IPS-11a (cell line): ENCODE data around the gene PPIG.
"Not testable (repeated sequence)": the region's sequence is repeated elsewhere in the genome, so short reads cannot be mapped to it uniquely, and the experiment has no call there.

Experiments
- H3K4me3 ChIP-seq: one replicate; pipeline ENCODE4 v1.5.1; 2013; ENCODE audit warnings: low read depth, low read length, control low read depth

Gene PPIG

DNA sequence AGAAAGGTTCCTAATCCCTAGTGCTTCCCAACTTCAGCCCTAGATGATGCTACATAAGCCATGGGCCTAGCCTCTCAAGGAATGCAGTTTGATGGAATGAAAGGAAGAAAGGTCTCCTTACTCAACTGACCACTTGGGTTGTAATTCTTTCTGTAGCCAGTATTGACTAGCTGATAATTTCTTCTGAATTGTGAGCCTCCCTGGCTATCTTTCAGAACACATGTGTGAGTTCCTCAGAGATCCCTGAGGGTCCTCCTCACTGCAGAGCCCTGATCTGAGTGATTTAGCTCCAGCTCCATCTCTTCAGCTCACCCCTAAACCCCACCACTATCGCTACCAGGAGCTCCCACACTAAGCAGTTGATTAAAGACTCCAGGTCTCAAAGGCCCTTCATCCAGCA lies 78.6 kb downstream of the PPIG start:
- H3K4me3 ChIP-seq, result no peak overlapping the region

DNA sequence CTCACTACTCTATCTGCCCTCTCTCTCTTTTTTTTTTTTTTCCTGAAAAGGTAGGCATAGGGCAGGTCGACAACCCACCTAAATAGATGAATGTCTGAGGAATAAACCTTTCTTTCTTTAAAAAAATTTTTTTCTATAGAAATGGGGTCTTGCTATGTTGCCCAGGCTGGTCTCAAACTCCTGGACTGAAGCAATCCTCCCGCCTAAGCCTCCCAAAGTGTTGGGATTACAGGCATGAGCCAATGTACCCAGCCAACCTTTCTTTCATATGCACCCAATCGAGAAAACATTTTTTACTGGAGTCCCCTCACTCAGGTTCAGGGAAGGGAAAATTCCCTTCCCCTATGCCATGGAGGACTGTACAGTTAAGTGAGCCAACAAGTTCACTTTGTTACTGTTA lies 79.1 kb downstream of the PPIG start:
- no peak overlapping the region for H3K4me3 ChIP-seq

DNA sequence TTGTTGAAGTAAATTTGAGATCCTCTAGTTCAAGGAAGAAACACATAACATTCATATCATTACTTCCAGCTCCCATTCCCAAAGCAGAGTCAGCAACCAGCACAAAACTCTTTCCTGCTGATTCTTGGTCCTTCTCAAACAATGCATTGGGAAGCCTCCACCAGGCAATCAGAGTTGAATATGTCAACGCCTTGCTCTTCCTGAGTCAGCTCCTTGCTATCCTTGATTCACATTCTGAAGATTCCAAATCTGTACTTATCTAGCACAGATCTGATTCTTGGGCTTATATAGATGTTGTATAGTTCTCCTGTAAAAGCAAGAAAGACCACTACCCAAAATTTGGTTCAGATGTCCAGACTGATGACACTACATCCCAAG lies 80.4 kb downstream of the PPIG start:
- no peak overlapping the region for H3K4me3 ChIP-seq

DNA sequence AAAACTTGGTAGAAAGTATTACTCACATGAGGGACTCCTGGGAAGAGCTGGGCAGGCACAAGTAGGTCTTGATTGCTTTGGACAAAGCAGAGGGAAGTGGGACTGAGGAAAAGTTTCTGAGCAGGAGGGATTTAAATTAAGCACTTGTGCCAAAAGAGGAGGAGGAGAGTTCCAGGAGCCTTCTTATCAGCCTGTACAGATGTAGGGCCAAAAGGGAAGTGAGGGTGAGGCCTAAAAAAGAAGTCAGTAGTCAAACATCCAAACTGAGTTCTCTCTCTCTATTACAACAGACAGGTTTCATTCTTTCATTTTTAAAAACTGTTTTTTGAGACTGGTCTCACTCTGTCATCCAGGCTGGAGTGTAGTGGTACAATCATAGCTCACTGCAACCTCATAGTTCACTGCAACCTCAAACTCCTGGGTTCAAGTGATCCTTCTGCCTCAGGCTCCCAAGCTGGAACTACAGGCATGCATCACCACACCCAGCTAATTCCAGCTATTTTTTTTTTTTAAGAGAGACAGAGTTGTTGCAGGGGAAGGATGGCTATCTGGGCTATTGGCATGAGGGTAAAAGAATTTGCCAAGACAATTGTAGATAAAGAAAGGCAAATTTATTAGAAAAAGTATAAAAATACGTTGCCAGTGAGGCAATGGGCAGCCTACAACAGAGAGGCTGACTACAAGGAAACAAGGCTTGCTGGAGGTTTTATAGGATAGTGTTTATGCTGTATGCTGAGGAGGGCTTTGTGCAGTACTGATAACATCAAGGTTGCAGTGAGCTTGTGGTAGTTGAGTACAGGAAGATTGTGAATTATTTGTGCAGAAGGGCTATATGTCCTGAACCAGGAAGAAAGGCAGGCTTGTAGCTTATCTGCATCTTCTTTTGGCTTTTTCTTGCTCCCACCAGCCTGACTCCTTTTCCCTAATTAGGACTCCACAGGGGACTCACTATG lies 81.1 kb downstream of the PPIG start:
- H3K4me3 ChIP-seq, result no peak overlapping the region

- H3K4me3 ChIP-seq, result no peak overlapping the region
Measured at GRCh38 chr2:169667583-169667982, 83.4 kb downstream of the PPIG start.

DNA sequence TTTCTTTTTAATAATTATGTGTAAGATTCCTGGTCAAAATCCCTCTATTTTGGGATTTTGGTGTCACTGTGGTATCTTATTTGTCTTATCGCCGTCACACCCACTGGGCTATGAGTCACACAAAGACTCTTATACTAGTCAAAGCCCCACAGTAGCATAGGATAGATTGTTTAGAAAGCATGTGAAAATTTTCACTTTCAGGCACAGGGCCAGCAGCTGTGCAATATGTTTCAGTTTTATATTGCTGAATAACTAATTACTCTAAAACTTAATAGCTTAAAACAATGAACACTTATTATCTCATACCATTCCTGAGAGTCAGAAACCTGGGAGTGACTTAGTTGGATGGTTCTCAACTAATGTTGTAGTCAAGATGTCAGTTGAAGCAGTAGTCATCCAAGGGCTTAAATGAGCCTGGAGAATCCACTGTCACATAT lies 86.1 kb downstream of the PPIG start:
- H3K4me3 ChIP-seq, result no peak overlapping the region

DNA sequence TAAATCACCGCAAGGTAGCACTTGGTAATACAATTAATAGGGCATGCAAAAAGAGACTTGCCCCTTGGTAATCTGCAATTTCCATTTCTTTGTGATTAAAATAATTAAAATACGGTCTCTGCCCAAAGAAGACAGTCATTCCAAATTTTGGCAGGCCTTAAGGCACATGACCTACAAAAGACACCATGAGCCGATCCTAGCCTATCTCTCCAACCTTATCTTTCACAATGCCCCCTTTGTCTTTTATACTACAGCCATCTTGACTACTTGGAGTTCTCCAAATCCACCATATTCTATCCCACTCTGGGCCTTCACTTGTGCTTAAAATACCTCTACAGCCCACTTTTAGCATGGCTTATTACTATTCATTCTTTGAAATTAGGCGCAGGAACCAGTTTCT lies 86.8 kb downstream of the PPIG start:
- no peak overlapping the region for H3K4me3 ChIP-seq

DNA sequence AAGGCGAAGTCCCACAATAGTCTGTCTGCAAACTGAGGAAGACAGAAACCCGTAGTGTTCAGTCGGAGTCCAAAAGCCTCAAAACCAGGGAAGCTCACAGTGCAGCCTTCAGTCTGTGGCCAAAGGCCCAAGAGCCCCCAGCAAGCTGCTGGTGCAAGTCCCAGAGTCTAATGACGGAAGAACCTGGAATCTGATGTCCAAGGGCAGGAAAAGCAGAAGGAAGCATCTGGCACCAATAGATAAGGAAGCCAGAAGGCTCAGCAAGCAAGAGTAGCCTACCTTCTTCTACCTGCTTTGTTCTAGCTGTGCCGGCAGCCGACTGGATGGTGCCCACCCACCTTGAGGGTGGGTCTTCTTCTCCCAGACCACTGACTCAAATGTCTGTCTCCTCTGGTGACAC lies 88.3 kb downstream of the PPIG start:
- H3K4me3 ChIP-seq, result no peak overlapping the region

- no peak overlapping the region for H3K4me3 ChIP-seq
Measured at GRCh38 chr2:169673106-169673505, 89.0 kb downstream of the PPIG start.

DNA sequence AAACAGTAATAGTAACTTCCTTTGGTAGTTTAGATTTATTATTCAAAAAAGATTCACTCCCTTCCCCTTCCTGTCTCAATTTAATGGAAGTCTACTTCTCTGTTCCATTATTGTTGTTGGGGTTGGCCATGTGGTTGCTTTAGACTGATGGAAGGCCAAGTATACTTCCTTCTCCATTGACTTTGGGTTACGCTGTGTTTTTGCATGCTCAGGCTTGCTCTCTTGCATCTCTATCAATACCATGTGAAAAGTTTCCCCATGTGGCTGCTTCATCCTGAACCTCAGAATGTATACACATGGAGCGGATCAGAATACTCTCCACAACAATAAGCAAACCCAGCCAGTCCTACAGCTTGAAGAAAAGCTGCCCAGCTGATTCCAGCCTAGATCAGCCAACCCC lies 89.8 kb downstream of the PPIG start:
- H3K4me3 ChIP-seq, result no peak overlapping the region

DNA sequence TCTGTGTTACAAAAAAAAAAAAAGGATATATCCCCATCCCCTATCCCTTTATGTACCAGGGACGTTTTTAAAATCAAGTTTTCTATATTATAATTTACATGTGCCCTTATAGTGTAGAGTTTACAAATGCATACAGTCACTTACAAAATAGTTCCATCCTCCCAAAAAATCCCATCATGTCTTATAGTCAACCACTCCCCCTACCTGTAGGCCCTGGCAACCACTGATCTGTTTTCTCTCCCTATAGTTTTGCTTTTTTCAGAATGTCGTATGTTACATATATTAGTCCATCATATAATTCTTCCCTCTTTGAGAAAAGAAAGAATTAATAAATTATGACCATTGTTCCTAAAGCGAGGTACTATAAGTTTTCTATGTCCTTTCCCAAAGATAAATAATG lies 92.2 kb downstream of the PPIG start:
- H3K4me3 ChIP-seq, result no peak overlapping the region

DNA sequence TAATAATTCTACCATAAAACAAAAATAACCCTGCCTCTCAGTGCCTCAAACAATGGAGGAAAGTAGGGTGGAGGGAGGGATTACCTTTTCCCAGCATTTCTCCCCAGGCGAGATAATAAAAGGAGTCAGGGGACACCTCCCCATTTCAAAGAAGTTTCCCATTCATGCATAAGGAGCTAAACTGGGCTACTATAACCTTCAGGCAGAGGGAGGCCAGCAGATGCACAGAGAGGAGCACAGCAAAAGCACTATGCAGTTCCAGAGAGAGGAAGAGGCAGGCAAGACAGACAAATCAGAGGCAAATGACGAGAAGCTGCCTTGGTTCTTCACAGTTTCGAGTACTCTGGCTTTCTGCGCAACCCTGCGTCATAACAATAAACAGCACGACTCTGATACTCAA lies 92.7 kb downstream of the PPIG start:
- no peak overlapping the region for H3K4me3 ChIP-seq

- H3K4me3 ChIP-seq, result no peak overlapping the region
Measured at GRCh38 chr2:169683054-169683424, 98.9 kb downstream of the PPIG start.

- H3K4me3 ChIP-seq, result no peak overlapping the region
Measured at GRCh38 chr2:169683425-169684134, 99.4 kb downstream of the PPIG start.

DNA sequence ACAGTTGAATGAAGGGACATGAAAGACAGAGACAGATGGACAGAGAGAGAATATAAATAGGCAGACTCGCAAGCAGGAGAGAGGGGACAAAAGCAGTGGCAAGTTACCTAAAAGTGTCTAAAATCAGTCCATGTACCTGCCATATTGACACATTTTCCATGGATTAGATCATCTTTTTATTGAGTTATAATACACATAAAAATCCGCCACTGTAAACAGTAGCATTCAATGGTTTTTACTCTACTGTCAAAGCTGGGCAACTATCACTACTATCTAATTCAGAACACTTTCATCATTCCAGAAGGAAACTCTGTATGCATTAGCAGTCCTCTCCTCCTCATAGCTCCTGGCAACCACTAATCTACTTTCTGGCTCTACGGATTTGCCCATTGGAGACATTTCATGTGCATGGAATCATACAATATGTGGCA lies 100.0 kb downstream of the PPIG start:
- H3K4me3 ChIP-seq, result no peak overlapping the region

DNA sequence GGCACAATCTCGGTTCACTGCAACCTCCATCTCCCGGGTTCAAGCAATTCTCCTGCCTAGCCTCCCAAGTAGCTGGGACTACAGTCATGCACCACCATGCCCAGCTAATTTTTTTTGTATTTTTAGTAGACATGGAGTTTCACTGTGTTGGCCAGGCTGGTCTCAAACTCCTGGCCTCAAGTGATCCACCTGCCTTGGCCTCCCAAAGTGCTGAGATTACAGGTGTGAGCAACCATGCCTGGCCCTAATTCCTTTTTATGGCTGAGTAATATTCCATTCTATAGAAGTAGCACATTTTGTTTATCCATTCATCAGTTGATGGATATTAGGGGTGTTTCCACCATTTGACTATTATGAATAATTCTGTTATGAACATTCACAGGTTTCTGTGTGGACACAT lies 100.6 kb downstream of the PPIG start:
- H3K4me3 ChIP-seq, result not testable (repeated sequence)

- H3K4me3 ChIP-seq, result not testable (repeated sequence)
Measured at GRCh38 chr2:169686825-169687224, 102.7 kb downstream of the PPIG start.

DNA sequence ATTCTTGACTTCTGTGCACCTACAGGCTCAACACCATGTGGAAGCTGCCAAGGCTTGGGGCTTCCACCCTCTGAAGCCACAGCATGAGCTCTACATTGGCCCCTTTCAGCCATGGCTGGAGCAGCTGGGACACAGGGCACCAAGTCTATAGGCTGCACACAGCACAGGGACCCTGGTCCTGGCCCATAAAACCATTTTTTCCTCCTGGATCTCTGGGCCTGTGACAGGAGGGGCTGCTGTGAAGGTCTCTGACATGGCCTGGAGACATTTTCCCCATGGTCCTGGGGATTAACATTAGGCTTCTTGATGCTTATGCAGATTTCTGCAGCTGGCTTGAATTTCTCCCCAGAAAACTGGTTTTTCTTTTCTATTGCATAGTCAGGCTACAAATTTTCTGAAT lies 103.8 kb downstream of the PPIG start:
- H3K4me3 ChIP-seq, result not testable (repeated sequence)

DNA sequence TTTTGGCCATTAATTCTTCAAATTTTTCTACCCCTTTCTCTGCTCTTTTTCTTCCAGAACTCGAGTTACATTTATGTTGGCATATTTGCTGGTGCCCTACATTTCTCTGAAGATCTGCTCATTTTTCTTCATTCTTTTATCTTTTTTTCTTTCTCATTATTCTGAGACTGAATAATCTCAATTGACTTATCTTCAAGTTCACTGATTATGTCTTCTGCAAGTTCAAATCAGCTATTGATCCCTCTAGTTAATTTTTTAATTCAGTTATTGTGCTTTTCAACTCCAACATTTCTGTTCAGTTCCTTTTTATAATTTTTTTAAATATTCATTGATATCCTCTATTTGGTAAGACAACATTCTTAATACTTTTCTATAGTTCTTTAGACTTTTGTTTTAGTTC lies 106.8 kb downstream of the PPIG start:
- H3K4me3 ChIP-seq, result no peak overlapping the region
